ENCODE measurements around the gene PSMD4. TPM values are rescaled to one million over a fixed set of nuclear protein-coding genes. Genes with fewer than 3 reads are reported as not detected.

The PSMD4 gene
- total RNA-seq, 4 donors from 2014 or later = 77.1 to 110 (median 96.5) TPM

- Histone ChIP-seq H3K4me3 (replicated peaks in 1 of 3) (no peak overlapping the region), H3K27me3 (no peaks in the 10 kb centered on the region), H3K27ac (peak overlapping the region in 1 of 3 donors; percentile 43), H3K4me1 (peaks cover 0 to 3% of the 10 kb centered on the region in 2 donors), H3K36me3 (peaks cover 83 to 93% of the 10 kb centered on the region in 2 donors), H3K9me3 (no peaks in the 10 kb centered on the region)
- TF ChIP-seq POLR2A (IDR thresholded peaks at IDR 0.05) = no peak
- TF ChIP-seq CTCF (IDR thresholded peaks at IDR 0.05) = no peak
- WGBS, 2 donors = 88 to 93% methylated on average over 13 to 16 of the region's 19 CpGs
- DNase-seq = no peak
- intact Hi-C loops (cut with DNase I) = no loop called here
These were observed 36.3 kb downstream of the PSMD4 start for GRCh38 chr1:151290709-151291303.

- H3K27ac ChIP-seq = peak overlapping the region in 1 of 3 donors; percentile 43
- TF ChIP-seq CTCF (IDR thresholded peaks at IDR 0.05) (no peak), POLR2A (IDR thresholded peaks at IDR 0.05) (no peak)
- intact Hi-C loops (cut with DNase I) = no loop called here
- H3K36me3 ChIP-seq = peaks cover 85 to 94% of the 10 kb centered on the region in 2 donors
- peaks cover 0 to 3% of the 10 kb centered on the region in 2 donors for H3K4me1 ChIP-seq
- WGBS, 2 donors = 89 to 90% methylated on average over 12 to 13 of the region's 13 CpGs
- H3K27me3 ChIP-seq = no peaks in the 10 kb centered on the region
- no peak for DNase-seq
- H3K9me3 ChIP-seq = no peaks in the 10 kb centered on the region
- H3K4me3 ChIP-seq (replicated peaks in 1 of 3) = no peak overlapping the region
These were observed 37.9 kb downstream of the PSMD4 start for GRCh38 chr1:151292207-151293030.

- intact Hi-C loops (cut with DNase I) = no loop called here
- 80 to 81% methylated on average over 6 of the region's 6 CpGs for WGBS, 2 donors
- Histone ChIP-seq H3K27ac (no peak overlapping the region), H3K4me1 (peaks cover 0 to 3% of the 10 kb centered on the region in 2 donors), H3K27me3 (no peaks in the 10 kb centered on the region), H3K9me3 (no peaks in the 10 kb centered on the region), H3K36me3 (peaks cover 86 to 94% of the 10 kb centered on the region in 2 donors), H3K4me3 (replicated peaks in 1 of 3) (no peak overlapping the region)
- TF ChIP-seq POLR2A (IDR thresholded peaks at IDR 0.05) = no peak
- no peak for DNase-seq
These were observed 38.6 kb downstream of the PSMD4 start for GRCh38 chr1:151293093-151293492.

GRCh38 chr1:151294742-151295462 is 40.4 kb downstream of the PSMD4 start:
- H3K4me1 ChIP-seq = peaks cover 0 to 3% of the 10 kb centered on the region in 2 donors
- no peaks in the 10 kb centered on the region for H3K27me3 ChIP-seq
- H3K9me3 ChIP-seq = no peaks in the 10 kb centered on the region
- H3K27ac ChIP-seq = no peak overlapping the region
- DNase-seq = no peak
- intact Hi-C loops (cut with DNase I) = no loop called here
- no peak overlapping the region for H3K4me3 ChIP-seq (replicated peaks in 1 of 3)
- 86 to 91% methylated on average over 2 of the region's 2 CpGs for WGBS, 2 donors
- TF ChIP-seq CTCF (IDR thresholded peaks at IDR 0.05) (no peak), POLR2A (IDR thresholded peaks at IDR 0.05) (no peak)
- peaks cover 86 to 94% of the 10 kb centered on the region in 2 donors for H3K36me3 ChIP-seq

- 71 to 77% methylated on average over 7 of the region's 7 CpGs for WGBS, 2 donors
- Histone ChIP-seq H3K27me3 (no peaks in the 10 kb centered on the region), H3K9me3 (no peaks in the 10 kb centered on the region), H3K27ac (peak overlapping the region in 2 of 3 donors; percentile 26 to 59), H3K4me3 (replicated peaks in 1 of 3) (no peak overlapping the region), H3K36me3 (peaks cover 38 to 54% of the 10 kb centered on the region in 2 donors), H3K4me1 (peaks cover 15 to 28% of the 10 kb centered on the region in 2 donors)
- no peak for TF ChIP-seq POLR2A (IDR thresholded peaks at IDR 0.05)
- TF ChIP-seq CTCF (IDR thresholded peaks at IDR 0.05) = no peak
- DNase-seq = no peak
- intact Hi-C loops (cut with DNase I) = no loop called here
These were observed 55.3 kb downstream of the PSMD4 start for GRCh38 chr1:151309811-151310323.

Measured in thyroid gland (tissue), 4 donors.